Measurements from ENCODE around the gene KIAA0232.
"Not testable (repeated sequence)": the region's sequence is repeated elsewhere in the genome, so short reads cannot be mapped to it uniquely, and the experiment has no call there.

Gene KIAA0232

GRCh38 chr4:6885953-6886557 lies 103.5 kb downstream of the KIAA0232 start:
- no peak for DNase-seq (ENCODE audit: low read depth in 3 of 3)

GRCh38 chr4:6886886-6887285 lies 104.4 kb downstream of the KIAA0232 start:
- no peak for DNase-seq (ENCODE audit: low read depth in 3 of 3)

GRCh38 chr4:6887591-6888371 lies 105.3 kb downstream of the KIAA0232 start:
- DNase-seq (ENCODE audit: low read depth in 3 of 3), result no peak

- DNase-seq (ENCODE audit: low read depth in 3 of 3), result no peak
These were observed 106.1 kb downstream of the KIAA0232 start for GRCh38 chr4:6888506-6889071.

GRCh38 chr4:6889101-6889735 lies 106.7 kb downstream of the KIAA0232 start:
- no peak for DNase-seq (ENCODE audit: low read depth in 3 of 3)

- DNase-seq (ENCODE audit: low read depth in 3 of 3), result no peak
These were observed 107.3 kb downstream of the KIAA0232 start for GRCh38 chr4:6889736-6890324.

GRCh38 chr4:6890358-6890757 lies 107.8 kb downstream of the KIAA0232 start:
- no peak for DNase-seq (ENCODE audit: low read depth in 3 of 3)

- not testable (repeated sequence) for DNase-seq (ENCODE audit: low read depth in 3 of 3)
These were observed 108.4 kb downstream of the KIAA0232 start for GRCh38 chr4:6890971-6891370.

GRCh38 chr4:6891436-6892170 lies 109.1 kb downstream of the KIAA0232 start:
- DNase-seq (ENCODE audit: low read depth in 3 of 3), result no peak

- no peak for DNase-seq (ENCODE audit: low read depth in 3 of 3)
These were observed 109.8 kb downstream of the KIAA0232 start for GRCh38 chr4:6892190-6892908.

GRCh38 chr4:6892909-6893202 lies 110.3 kb downstream of the KIAA0232 start:
- DNase-seq (ENCODE audit: low read depth in 3 of 3), result no peak

GRCh38 chr4:6893449-6894085 lies 111.0 kb downstream of the KIAA0232 start:
- DNase-seq (ENCODE audit: low read depth in 3 of 3), result no peak

- DNase-seq (ENCODE audit: low read depth in 3 of 3), result no peak
These were observed 111.6 kb downstream of the KIAA0232 start for GRCh38 chr4:6894086-6894478.

GRCh38 chr4:6894528-6895498 lies 112.3 kb downstream of the KIAA0232 start:
- no peak for DNase-seq (ENCODE audit: low read depth in 3 of 3)

- DNase-seq (ENCODE audit: low read depth in 3 of 3), result no peak
These were observed 113.5 kb downstream of the KIAA0232 start for GRCh38 chr4:6896035-6896434.

GRCh38 chr4:6898763-6899162 lies 116.2 kb downstream of the KIAA0232 start:
- no peak for DNase-seq (ENCODE audit: low read depth in 3 of 3)

- no peak for DNase-seq (ENCODE audit: low read depth in 3 of 3)
These were observed 117.8 kb downstream of the KIAA0232 start for GRCh38 chr4:6900181-6900812.

- no peak for DNase-seq (ENCODE audit: low read depth in 3 of 3)
These were observed 118.4 kb downstream of the KIAA0232 start for GRCh38 chr4:6900956-6901355.

Data from stimulated activated CD4-positive, alpha-beta T cell treated with anti-CD3 and anti-CD28 coated beads, TNF-alpha, amount 100 ng/mL, for 24 hours (primary cell).